ENCODE results near the gene CYP26C1. TPM values are rescaled to one million over a fixed set of nuclear protein-coding genes. Genes with fewer than 3 reads are reported as not detected.

CYP26C1 gene
- total RNA-seq, 4 donors from 2014 or later = not detected

- H3K27me3 ChIP-seq = no peaks in the 10 kb centered on the region
- no peak overlapping the region for H3K27ac ChIP-seq
- TF ChIP-seq CTCF (IDR thresholded peaks at IDR 0.05) = no peak
- no peak for TF ChIP-seq POLR2AphosphoS5 (IDR thresholded peaks at IDR 0.05)
- no peak for TF ChIP-seq POLR2A (IDR thresholded peaks at IDR 0.05)
- no peak for TF ChIP-seq EP300 (IDR thresholded peaks at IDR 0.05; ENCODE audit: low read depth)
- no peak overlapping the region for H3K4me3 ChIP-seq
- H3K36me3 ChIP-seq = no peaks in the 10 kb centered on the region
- H3K9me3 ChIP-seq = no peaks in the 10 kb centered on the region
- intact Hi-C loops (cut with DNase I; ENCODE audit: low total_unique reads) (loop anchor here (10.0 kb wide), 1 partner anchor 207 kb away; no protein-coding TSS in a partner anchor), in situ Hi-C loops (cut with MboI; ENCODE audit: low pct_ligation_motif_present in 1 of 4, low pct_unique_long_range_greater_than_20kb in 1 of 4, low sequenced_read_pairs in 3 of 4) (loop anchor here in 2 of 4 donors (10.0 to 25.0 kb wide), 3 partner anchors 207 to 424 kb away; no protein-coding TSS in a partner anchor)
- H3K4me1 ChIP-seq = no peaks in the 10 kb centered on the region
- WGBS, 2 donors (ENCODE audit: low coverage in 1 of 2) = 80 to 86% methylated on average over 3 of the region's 3 CpGs
- no peak for DNase-seq
Observed at GRCh38 chr10:93087846-93088245, 27.2 kb downstream of the CYP26C1 start.

DNA sequence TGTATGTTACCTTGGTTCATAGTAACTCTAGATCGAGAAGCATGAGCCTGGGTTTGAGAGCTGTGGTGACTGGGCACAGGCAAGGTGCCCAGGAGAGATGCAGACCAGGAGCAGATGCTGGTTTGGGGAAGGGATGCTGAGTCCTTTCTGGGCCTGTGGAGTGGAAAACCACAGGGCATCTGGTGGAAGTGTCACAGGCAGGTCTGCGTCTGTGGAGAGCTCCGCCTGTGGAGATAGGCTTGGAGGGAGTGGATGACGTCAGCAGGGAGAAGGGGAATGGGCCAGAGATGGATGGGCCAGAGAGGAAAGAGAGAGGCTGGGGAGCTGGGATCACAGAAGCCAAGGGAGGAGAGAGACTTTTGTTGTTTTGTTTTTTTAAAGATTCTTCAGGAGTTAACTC is 27.9 kb downstream of the CYP26C1 start:
- no peaks in the 10 kb centered on the region for H3K36me3 ChIP-seq
- H3K4me3 ChIP-seq = no peak overlapping the region
- no peaks in the 10 kb centered on the region for H3K27me3 ChIP-seq
- intact Hi-C loops (cut with DNase I; ENCODE audit: low total_unique reads) = loop anchor here (10.0 kb wide), 1 partner anchor 206 kb away; no protein-coding TSS in a partner anchor
- in situ Hi-C loops (cut with MboI; ENCODE audit: low pct_ligation_motif_present in 1 of 4, low pct_unique_long_range_greater_than_20kb in 1 of 4, low sequenced_read_pairs in 3 of 4) = loop anchor here in 2 of 4 donors (10.0 to 25.0 kb wide), 3 partner anchors 206 to 424 kb away; no protein-coding TSS in a partner anchor
- no peak for TF ChIP-seq POLR2AphosphoS5 (IDR thresholded peaks at IDR 0.05)
- no peak overlapping the region for H3K27ac ChIP-seq
- no peaks in the 10 kb centered on the region for H3K4me1 ChIP-seq
- H3K9me3 ChIP-seq = no peaks in the 10 kb centered on the region
- DNase-seq = no peak
- 41 to 86% methylated on average over 2 to 4 of the region's 4 CpGs for whole genome bisulfite sequencing, 2 donors (ENCODE audit: low coverage in 1 of 2)

DNA sequence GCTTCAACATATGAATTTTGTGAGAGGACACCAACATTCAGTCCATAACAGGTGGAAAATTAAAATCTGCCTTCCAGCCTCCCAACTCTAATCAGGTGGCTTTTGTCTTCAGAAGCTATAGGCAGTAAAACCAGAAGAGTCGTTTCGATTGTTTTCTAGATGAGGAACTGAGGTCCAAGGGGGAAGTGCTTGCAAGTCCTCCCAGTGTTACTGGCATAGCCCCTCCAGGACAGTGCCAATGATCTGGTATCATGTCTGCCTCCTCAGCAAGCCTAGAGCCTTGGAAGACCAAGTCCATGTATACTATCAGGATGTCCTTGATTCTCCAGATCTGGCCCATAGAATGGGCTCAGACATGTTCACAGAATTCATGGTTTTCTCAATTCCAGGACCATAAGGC is 30.0 kb downstream of the CYP26C1 start:
- no peak overlapping the region for H3K27ac ChIP-seq
- no peak for DNase-seq
- WGBS, 2 donors (ENCODE audit: low coverage in 1 of 2) = 81% methylated on average over 2 of the region's 2 CpGs; no CpG with 5 or more reads in 1 of the 2 donors
- intact Hi-C loops (cut with DNase I; ENCODE audit: low total_unique reads) = no loop called here
- H3K9me3 ChIP-seq = no peaks in the 10 kb centered on the region
- H3K4me3 ChIP-seq = no peak overlapping the region
- H3K27me3 ChIP-seq = no peaks in the 10 kb centered on the region
- no peaks in the 10 kb centered on the region for H3K36me3 ChIP-seq
- in situ Hi-C loops (cut with MboI; ENCODE audit: low pct_ligation_motif_present in 1 of 4, low pct_unique_long_range_greater_than_20kb in 1 of 4, low sequenced_read_pairs in 3 of 4) = loop anchor here in 1 of 4 donors (25.0 kb wide), 1 partner anchor 422 kb away; no protein-coding TSS in a partner anchor
- no peaks in the 10 kb centered on the region for H3K4me1 ChIP-seq
- TF ChIP-seq POLR2AphosphoS5 (IDR thresholded peaks at IDR 0.05) (no peak), EP300 (IDR thresholded peaks at IDR 0.05; ENCODE audit: low read depth) (no peak), POLR2A (IDR thresholded peaks at IDR 0.05) (no peak), CTCF (IDR thresholded peaks at IDR 0.05) (no peak)

GRCh38 chr10:93091960-93092359 is 31.4 kb downstream of the CYP26C1 start:
- in situ Hi-C loops (cut with MboI; ENCODE audit: low pct_ligation_motif_present in 1 of 4, low pct_unique_long_range_greater_than_20kb in 1 of 4, low sequenced_read_pairs in 3 of 4) = loop anchor here in 1 of 4 donors (25.0 kb wide), 1 partner anchor 420 kb away; no protein-coding TSS in a partner anchor
- H3K27ac ChIP-seq = no peak overlapping the region
- 91 to 96% methylated on average over 3 of the region's 3 CpGs for WGBS, 2 donors (ENCODE audit: low coverage in 1 of 2)

More at GRCh38 chr10:93091960-93092359, 31.4 kb downstream of the CYP26C1 start:
- Histone ChIP-seq H3K27me3 (no peaks in the 10 kb centered on the region), H3K4me3 (no peak overlapping the region), H3K9me3 (no peaks in the 10 kb centered on the region), H3K36me3 (no peaks in the 10 kb centered on the region), H3K4me1 (no peaks in the 10 kb centered on the region)
- intact Hi-C loops (cut with DNase I; ENCODE audit: low total_unique reads) = no loop called here
- TF ChIP-seq CTCF (IDR thresholded peaks at IDR 0.05) = no peak
- no peak for TF ChIP-seq POLR2AphosphoS5 (IDR thresholded peaks at IDR 0.05)
- TF ChIP-seq EP300 (IDR thresholded peaks at IDR 0.05; ENCODE audit: low read depth) = no peak
- TF ChIP-seq POLR2A (IDR thresholded peaks at IDR 0.05) = no peak
- no peak for DNase-seq
